GM20000 (cell line): ENCODE results near the gene TFF3.
"Not testable (repeated sequence)": the region's sequence is repeated elsewhere in the genome, so short reads cannot be mapped to it uniquely, and the experiment has no call there.

Experiments
- DNase-seq: peaks from one replicate; pipeline ENCODE4 v3.0.0; 2012; ENCODE audit warnings: low spot score
- CTCF ChIP-seq: IDR thresholded peaks from 2 replicates; pipeline ENCODE4 v1.5.1; 2012; ENCODE audit warnings: mild to moderate bottlenecking, control low read depth; ENCODE audit errors: extremely low read depth, missing control alignments

The TFF3 gene

GRCh38 chr21:42296501-42296900 lies 18.7 kb downstream of the TFF3 start:
- no peak for DNase-seq
- no peak for TF ChIP-seq CTCF

- DNase-seq: no peak
- no peak for TF ChIP-seq CTCF
These were observed 19.4 kb downstream of the TFF3 start for GRCh38 chr21:42295845-42296244.

GRCh38 chr21:42294273-42294880 lies 20.8 kb downstream of the TFF3 start:
- DNase-seq: no peak
- no peak for TF ChIP-seq CTCF

- TF ChIP-seq CTCF: no peak
- DNase-seq: no peak
These were observed 21.4 kb downstream of the TFF3 start for GRCh38 chr21:42293649-42294272.

- DNase-seq: not testable (repeated sequence)
These were observed 22.6 kb downstream of the TFF3 start for GRCh38 chr21:42292563-42293142.

GRCh38 chr21:42291751-42292562 lies 23.3 kb downstream of the TFF3 start:
- TF ChIP-seq CTCF: no peak
- no peak for DNase-seq

GRCh38 chr21:42291003-42291750 lies 24.0 kb downstream of the TFF3 start:
- DNase-seq: no peak
- TF ChIP-seq CTCF: no peak
